Endothelial cell of umbilical vein (primary cell): ENCODE measurements around the gene LCP1. TPM values are rescaled to one million over a fixed set of nuclear protein-coding genes. Genes with fewer than 3 reads are reported as not detected.

Experiments used
- BruUV-seq: library from RNA; stranded (reverse); fragments of 400-500 nt; replicated peaks from 2 replicates; lab custom pipeline; 2021; lab: Mats Ljungman, UMichigan
- CTCF ChIA-PET: fragments of 300-600, 350-600 bp; sonication (Branson Sonifier 250); formaldehyde crosslinking; loops from one replicate; lab custom pipeline; 2021; ENCODE audit warnings: antibody characterized with exemption, inconsistent platforms; lab: Charles Lee
- POLR2A ChIA-PET: fragments of 300-600, 350-600 bp; sonication (Branson Sonifier 250); formaldehyde crosslinking; loops from one replicate; lab custom pipeline; 2021; ENCODE audit warnings: antibody characterized with exemption, inconsistent platforms; lab: Charles Lee
- DNase-seq: peaks from one replicate; pipeline ENCODE4 v3.0.0-alpha.2; 2011; ENCODE audit warnings: low read depth, low spot score
- FAIRE-seq: peaks from 2 replicates; lab custom pipeline; 2011; peaks lifted over from hg19 to GRCh38; lab: Jason Lieb, UNC
- H2AFZ ChIP-seq: 2 replicates; pipeline ENCODE4 v1.6.0; 2012; ENCODE audit warnings: low read depth, low read length, control low read depth, inconsistent platforms
- H3K27ac ChIP-seq: 2 replicates; pipeline ENCODE4 v1.5.1; 2011; ENCODE audit warnings: low read depth, mild to moderate bottlenecking, control low read depth, low read length, moderate library complexity; ENCODE audit not compliant: insufficient read depth
- H3K27me3 ChIP-seq, 2 experiments: 2 replicates each; pipeline versions ENCODE4 v1.6.0 to v1.6.1; 2011; ENCODE audit warnings: low read length in 2 of 2, mixed read lengths in 1 of 2; ENCODE audit not compliant: control insufficient read depth in 2 of 2, insufficient read depth in 2 of 2
- H3K36me3 ChIP-seq, 2 experiments: 2 replicates in 1 of 2; 3 replicates in 1 of 2; pipeline ENCODE4 v1.5.1; 2011; ENCODE audit warnings: low read length in 2 of 2, mild to moderate bottlenecking in 1 of 2, moderate library complexity in 1 of 2; ENCODE audit not compliant: control insufficient read depth in 2 of 2, insufficient read depth in 2 of 2; ENCODE audit errors: extremely low read depth in 1 of 2
- H3K4me1 ChIP-seq: 3 replicates; pipeline ENCODE4 v1.5.1; 2011; ENCODE audit warnings: mild to moderate bottlenecking, low read length; ENCODE audit not compliant: control insufficient read depth, insufficient read depth; ENCODE audit errors: extremely low read depth
- H3K4me2 ChIP-seq: 2 replicates; pipeline ENCODE4 v1.6.1; 2011; ENCODE audit warnings: low read length, control low read depth, mixed read lengths; ENCODE audit not compliant: insufficient read depth
- H3K4me3 ChIP-seq, 3 experiments: fragments of 200-600 bp in 1 of 3; sonication (generic), shearing (Covaris generic) in 1 of 3; replicated peaks in 1 of 3; 2 replicates each; pipeline ENCODE4 v1.5.1; 2011 to 2016; ENCODE audit warnings: control low read depth in 3 of 3, low read length in 3 of 3, mild to moderate bottlenecking in 2 of 3, inconsistent platforms in 1 of 3, low read depth in 1 of 3, moderate library complexity in 1 of 3; ENCODE audit not compliant: insufficient read depth in 1 of 3
- H3K79me2 ChIP-seq: 2 replicates; pipeline ENCODE4 v1.6.0; 2012; ENCODE audit warnings: low read length, inconsistent platforms; ENCODE audit not compliant: control insufficient read depth, insufficient read depth
- H3K9ac ChIP-seq: replicated peaks from 2 replicates; pipeline ENCODE3; 2011; ENCODE audit warnings: low read length, control low read depth; ENCODE audit not compliant: insufficient read depth; ENCODE audit errors: extremely low read depth
- H3K9me1 ChIP-seq: replicated peaks from 3 replicates; pipeline ENCODE4 v1.6.0; 2011; ENCODE audit warnings: mild to moderate bottlenecking, low read length; ENCODE audit not compliant: control insufficient read depth, insufficient read depth; ENCODE audit errors: extremely low read depth
- H3K9me3 ChIP-seq: replicated peaks from 2 replicates; pipeline ENCODE4 v1.5.1; 2012; ENCODE audit warnings: low read length, inconsistent platforms; ENCODE audit not compliant: control insufficient read depth, insufficient read depth
- H4K20me1 ChIP-seq: replicated peaks from 2 replicates; pipeline ENCODE3; 2011; ENCODE audit warnings: mild to moderate bottlenecking, low read length; ENCODE audit not compliant: control insufficient read depth, insufficient read depth; ENCODE audit errors: extremely low read depth
- CTCF ChIP-seq, 2 donors: IDR thresholded peaks; 1 replicate in 1 of 2; 2 replicates in 1 of 2; pipeline ENCODE4 v1.5.1; 2011; ENCODE audit warnings: low read length in 2 of 2, mild to moderate bottlenecking in 2 of 2, moderate library complexity in 2 of 2, control low read depth in 1 of 2, inconsistent platforms in 1 of 2, low read depth in 1 of 2; ENCODE audit not compliant: insufficient read depth in 1 of 2; ENCODE audit errors: extremely low read depth in 1 of 2
- EZH2 ChIP-seq: IDR thresholded peaks from 2 replicates; pipeline ENCODE4 v1.6.1; 2012; ENCODE audit warnings: borderline replicate concordance, low read depth, mild to moderate bottlenecking, moderate library complexity, low read length, inconsistent platforms; ENCODE audit not compliant: severe bottlenecking
- FOS ChIP-seq: IDR thresholded peaks from 2 replicates; pipeline ENCODE4 v1.6.1; 2011; ENCODE audit warnings: mild to moderate bottlenecking, low read length, moderate library complexity, borderline replicate concordance; ENCODE audit not compliant: insufficient read depth
- GATA2 ChIP-seq: IDR thresholded peaks from 2 replicates; pipeline ENCODE4 v1.7.0; 2011; ENCODE audit warnings: low read depth, mild to moderate bottlenecking, moderate library complexity, mixed read lengths, low read length; ENCODE audit not compliant: insufficient read length, insufficient read depth
- JUN ChIP-seq: IDR thresholded peaks from 2 replicates; pipeline ENCODE4 v1.6.1; 2011; ENCODE audit warnings: borderline replicate concordance, low read depth; ENCODE audit not compliant: insufficient read length, insufficient read depth
- MAX ChIP-seq: IDR thresholded peaks from 2 replicates; pipeline ENCODE4 v1.6.1; 2011; ENCODE audit not compliant: insufficient read depth, insufficient read length
- MYC ChIP-seq: IDR thresholded peaks from one replicate; pipeline ENCODE4 v1.6.1; 2011; ENCODE audit warnings: mild to moderate bottlenecking, low read depth, low read length
- POLR2A ChIP-seq: IDR thresholded peaks from 2 replicates; pipeline ENCODE4 v1.6.1; 2012; ENCODE audit warnings: low read depth, mild to moderate bottlenecking, control low read depth, low read length
- POLR2AphosphoS5 ChIP-seq: IDR thresholded peaks from 2 replicates; pipeline ENCODE4 v1.6.1; 2012; ENCODE audit warnings: low read depth, mild to moderate bottlenecking, control low read depth, low read length, moderate library complexity; ENCODE audit not compliant: insufficient read depth
- dilution Hi-C: fragments of 300-500 bp; cut with MboI; formaldehyde crosslinking; loops from one replicate; pipeline ENCODE4 v1.15.0; 2019; ENCODE audit warnings: low sequenced_read_pairs; ENCODE audit not compliant: extremely low pct_ligation_motif_present
- intact Hi-C: fragments of 100-400 bp; cut with micrococcal nuclease; formaldehyde crosslinking; loops from one replicate; pipeline ENCODE4 v1.10.0; 2022
- polyA plus RNA-seq, 4 experiments: library from polyadenylated mRNA; depleted of rRNA in 3 of 4; stranded (reverse) in 3 of 4; unstranded in 1 of 4; fragments of >200 nt; gene quantifications; 2 replicates each; pipeline versions ENCODE4 v1.2.1 to v1.2.3, GENCODE V29; 2011 to 2012; ENCODE audit warnings: missing spikeins in 1 of 4
- total RNA-seq: library from RNA; stranded (reverse); gene quantifications from 2 replicates; pipeline ENCODE4 v1.2.3, GENCODE V29; 2021

The LCP1 gene
- total and polyA plus RNA-seq, 2 donors (not counting 3 experiments of a cell fraction or from before 2014, with no cell fraction given), result 0.18 to 0.38 TPM

GRCh38 chr13:46085737-46086136, 96.2 kb downstream of the LCP1 start:
- DNase-seq (no peak), FAIRE-seq (no peak)
- Histone ChIP-seq H3K36me3 (no peaks in the 10 kb centered on the region), H3K79me2 (no peaks in the 10 kb centered on the region), H2AFZ (no peak overlapping the region), H4K20me1 (no peaks in the 10 kb centered on the region), H3K27ac (no peak overlapping the region), H3K9me3 (no peaks in the 10 kb centered on the region), H3K4me1 (no peaks in the 10 kb centered on the region), H3K9me1 (no peaks in the 10 kb centered on the region), H3K9ac (no peak overlapping the region), H3K4me2 (no peak overlapping the region), H3K27me3 (peaks cover 0 to 5% of the 10 kb centered on the region in 2 experiments), H3K4me3 (no peak overlapping the region)
- ChIA-PET POLR2A (no interaction called here), CTCF (no interaction called here)
- intact Hi-C loops (no loop called here), dilution Hi-C loops (no loop called here)
- TF ChIP-seq MYC, result no peak
- TF ChIP-seq FOS, result no peak
- no peak for TF ChIP-seq JUN
- TF ChIP-seq GATA2, result no peak
- no peak for TF ChIP-seq POLR2AphosphoS5
- no peak for TF ChIP-seq CTCF (IDR thresholded peaks at IDR 0.05; ENCODE audit: extremely low read depth in 1 of 2, insufficient read depth in 1 of 2, low read depth in 1 of 2, low read length in 2 of 2)
- no peak for TF ChIP-seq POLR2A
- no peak for TF ChIP-seq MAX
- no peak for TF ChIP-seq EZH2
- no TSS peak for BruUV-seq
